GM23338 (cell line): ENCODE data around the gene DCTPP1. TPM values are rescaled to one million over a fixed set of nuclear protein-coding genes. Genes with fewer than 3 reads are reported as not detected.
"Not testable (repeated sequence)": the region's sequence is repeated elsewhere in the genome, so short reads cannot be mapped to it uniquely, and the experiment has no call there.

Experiments
- ATAC-seq: fragments of 200-7000 bp; cut with Tn5 transposase; 3 replicates; pipeline ENCODE4 v1.9.1; 2020
- DNase-seq: peaks from one replicate; pipeline ENCODE4 v3.0.0-alpha.2; 2015; ENCODE audit warnings: low spot score
- H2AFZ ChIP-seq: fragments of 200-600 bp; sonication (generic); 2 replicates; pipeline ENCODE4 v1.8.0; 2016; ENCODE audit warnings: antibody characterized with exemption, mild to moderate bottlenecking, moderate library complexity
- H3F3A ChIP-seq: fragments of 200-600 bp; sonication (generic); replicated peaks from 2 replicates; pipeline ENCODE4 v1.8.0; 2017; ENCODE audit warnings: antibody characterized with exemption, mixed run types, low read depth
- H3K27ac ChIP-seq: fragments of 200-600 bp; sonication (generic); 2 replicates; pipeline ENCODE4 v1.6.1; 2016; ENCODE audit warnings: low read depth
- H3K27me3 ChIP-seq: fragments of 200-600 bp; sonication (generic); 2 replicates; pipeline ENCODE4 v1.8.0; 2016; ENCODE audit warnings: mild to moderate bottlenecking, mixed run types, moderate library complexity; ENCODE audit not compliant: insufficient read depth
- H3K36me3 ChIP-seq: fragments of 200-600 bp; sonication (generic); 2 replicates; pipeline ENCODE4 v1.8.0; 2016; ENCODE audit warnings: mild to moderate bottlenecking; ENCODE audit not compliant: insufficient read depth
- H3K4me1 ChIP-seq: fragments of 200-600 bp; sonication (generic); 2 replicates; pipeline ENCODE4 v1.8.0; 2016; ENCODE audit warnings: mild to moderate bottlenecking, moderate library complexity; ENCODE audit not compliant: insufficient read depth
- H3K4me2 ChIP-seq: fragments of 200-600 bp; sonication (generic); 2 replicates; pipeline ENCODE4 v1.7.1; 2017; ENCODE audit warnings: mixed run types
- H3K4me3 ChIP-seq: fragments of 200-600 bp; sonication (generic); 2 replicates; pipeline ENCODE4 v1.6.1; 2016; ENCODE audit warnings: mixed run types
- H3K79me2 ChIP-seq: fragments of 200-600 bp; sonication (generic); replicated peaks from 2 replicates; pipeline ENCODE4 v1.8.0; 2017; ENCODE audit warnings: mild to moderate bottlenecking; ENCODE audit not compliant: insufficient read depth
- H3K9me2 ChIP-seq: fragments of 200-600 bp; sonication (generic); 2 replicates; pipeline ENCODE4 v1.8.0; 2017; ENCODE audit not compliant: insufficient read depth
- H4K20me1 ChIP-seq: fragments of 200-600 bp; sonication (generic); replicated peaks from 2 replicates; pipeline ENCODE4 v1.8.0; 2017; ENCODE audit warnings: mild to moderate bottlenecking; ENCODE audit not compliant: insufficient read depth
- H3K27ac Mint-ChIP-seq: 2 replicates; pipeline ENCODE4 v1.8.0; 2020; ENCODE audit warnings: inconsistent platforms, mild to moderate bottlenecking, moderate library complexity, mixed read lengths
- H3K27me3 Mint-ChIP-seq: 3 replicates; pipeline ENCODE4 v1.8.0; 2022; ENCODE audit warnings: low read depth, mild to moderate bottlenecking, moderate library complexity, mixed read lengths, inconsistent platforms; ENCODE audit not compliant: insufficient read depth, poor library complexity
- H3K36me3 Mint-ChIP-seq: 3 replicates; pipeline ENCODE4 v1.8.0; 2021; ENCODE audit warnings: low read depth, mild to moderate bottlenecking, inconsistent platforms, moderate library complexity, mixed read lengths
- H3K4me1 Mint-ChIP-seq: 3 replicates; pipeline ENCODE4 v1.8.0; 2020; ENCODE audit warnings: mild to moderate bottlenecking, inconsistent platforms, mixed read lengths
- H3K4me3 Mint-ChIP-seq: 3 replicates; pipeline ENCODE4 v1.8.0; 2021; ENCODE audit warnings: moderate library complexity, mild to moderate bottlenecking, inconsistent platforms, mixed read lengths
- H3K9me3 Mint-ChIP-seq: 3 replicates; pipeline ENCODE4 v1.8.0; 2020; ENCODE audit warnings: moderate library complexity, mild to moderate bottlenecking, inconsistent platforms, mixed read lengths
- CREB1 ChIP-seq: fragments of 250-450 bp; sonication (Bioruptor Pico); IDR thresholded peaks from 2 replicates; pipeline ENCODE4 v1.5.0; 2020; ENCODE audit warnings: low read depth, mild to moderate bottlenecking, moderate library complexity
- CTCF ChIP-seq, 2 experiments: fragments of 200-600 bp in 1 of 2; sonication (generic) in 1 of 2; conservative IDR thresholded peaks; 2 replicates each; pipeline versions ENCODE4 v1.5.1 to v1.6.1; 2016 to 2017; ENCODE audit warnings: antibody characterized with exemption in 2 of 2, low read depth in 2 of 2, mild to moderate bottlenecking in 2 of 2, moderate library complexity in 1 of 2
- ETS1 ChIP-seq: IDR thresholded peaks from 2 replicates; pipeline ENCODE4 v1.6.1; 2016; ENCODE audit warnings: antibody characterized with exemption
- EZH2 ChIP-seq: fragments of 200-600 bp; sonication (generic); IDR thresholded peaks from one replicate; pipeline ENCODE4 v1.8.0; 2017; ENCODE audit warnings: antibody characterized with exemption, mild to moderate bottlenecking, low read depth; ENCODE audit not compliant: unreplicated experiment
- EZH2phosphoT487 ChIP-seq: fragments of 200-600 bp; sonication (generic); IDR thresholded peaks from one replicate; pipeline ENCODE4 v1.8.1; 2018; ENCODE audit warnings: antibody characterized with exemption; ENCODE audit not compliant: unreplicated experiment
- JUNB ChIP-seq: IDR thresholded peaks from one replicate; pipeline ENCODE4 v1.6.1; 2016; ENCODE audit warnings: antibody characterized with exemption; ENCODE audit not compliant: unreplicated experiment
- POLR2AphosphoS5 ChIP-seq: IDR thresholded peaks from 2 replicates; pipeline ENCODE4 v1.6.1; 2016; ENCODE audit warnings: antibody characterized with exemption, low read depth
- REST ChIP-seq: IDR thresholded peaks from one replicate; pipeline ENCODE4 v1.6.1; 2018; ENCODE audit warnings: antibody characterized with exemption; ENCODE audit not compliant: unreplicated experiment
- STAT1 ChIP-seq: IDR thresholded peaks from one replicate; pipeline ENCODE4 v1.6.1; 2016; ENCODE audit warnings: antibody characterized with exemption; ENCODE audit not compliant: unreplicated experiment
- ZNF462 ChIP-seq: fragments of 250-450 bp; sonication (Bioruptor Pico); IDR thresholded peaks from 2 replicates; pipeline ENCODE4 v1.5.0; 2020; ENCODE audit warnings: mild to moderate bottlenecking, moderate library complexity
- polyA plus RNA-seq: library from polyadenylated mRNA; unstranded; fragments of >200 nt; fragmentation: Nextera tagmentation; extraction: Ambion mirVana; gene quantifications from 2 replicates; pipeline ENCODE4 v1.2.1, GENCODE V29; 2016
- total RNA-seq: library from RNA; depleted of rRNA; stranded (reverse); fragments of >200 nt; shearing (Covaris generic); gene quantifications from 2 replicates; pipeline ENCODE4 v1.2.3, GENCODE V29; 2014

The DCTPP1 gene
- total and polyA plus RNA-seq, 2 experiments from 2014 or later, result 54.1 to 58.3 TPM

- H3K27ac Mint-ChIP-seq, result no peak overlapping the region
- peaks cover 40% of the 10 kb centered on the region for H3K4me1 Mint-ChIP-seq
- H3K36me3 ChIP-seq, result peaks cover 9% of the 10 kb centered on the region; the same call in 1 of the 2 replicates
- H3K36me3 Mint-ChIP-seq, result peaks cover 35% of the 10 kb centered on the region
- H4K20me1 ChIP-seq, result peaks cover 15% of the 10 kb centered on the region; the same call in 1 of the 2 replicates
- peaks cover 33% of the 10 kb centered on the region for H3K4me1 ChIP-seq
- no peaks in the 10 kb centered on the region for H3K9me3 Mint-ChIP-seq
- TF ChIP-seq STAT1 (no peak), ETS1 (no peak), ZNF462 (CRISPR knock-in tag) (no peak), EZH2 (no peak), CTCF (conservative IDR thresholded peaks at IDR 0.05; ENCODE audit: low read depth in 2 of 2) (no peak), REST (no peak), CREB1 (CRISPR knock-in tag) (no peak), POLR2AphosphoS5 (no peak), JUNB (no peak), EZH2phosphoT487 (no peak)
- H3F3A ChIP-seq, result peaks cover 56% of the 10 kb centered on the region
- peak overlapping the region; percentile 96; the same call in 1 of the 2 replicates for H3K4me3 ChIP-seq
- H3K4me2 ChIP-seq, result peak overlapping the region; percentile 94
- no peaks in the 10 kb centered on the region for H3K27me3 ChIP-seq
- H3K9me2 ChIP-seq, result no peaks in the 10 kb centered on the region
- no peak for ATAC-seq
- peaks cover 20% of the 10 kb centered on the region for H3K79me2 ChIP-seq
- peaks cover 17% of the 10 kb centered on the region for H3K27me3 Mint-ChIP-seq
- no peak for DNase-seq
- no peak overlapping the region for H3K27ac ChIP-seq
- no peak overlapping the region for H2AFZ ChIP-seq
- peak overlapping the region; percentile 90 for H3K4me3 Mint-ChIP-seq
These were observed 32.8 kb downstream of the DCTPP1 start for GRCh38 chr16:30397056-30397455.

- not testable (repeated sequence) for ATAC-seq, H3K27ac ChIP-seq, H3K9me3 Mint-ChIP-seq, H3K27me3 ChIP-seq, DNase-seq, H3K27ac Mint-ChIP-seq, H3K9me2 ChIP-seq, H2AFZ ChIP-seq, H3K36me3 ChIP-seq
- H3K4me1 Mint-ChIP-seq, result peaks cover 39% of the 10 kb centered on the region
- H3F3A ChIP-seq, result peaks cover 54% of the 10 kb centered on the region
- H3K4me1 ChIP-seq, result peaks cover 33% of the 10 kb centered on the region
- H3K4me3 Mint-ChIP-seq, result peak overlapping the region; percentile 90
- peaks cover 35% of the 10 kb centered on the region for H3K36me3 Mint-ChIP-seq
- peaks cover 17% of the 10 kb centered on the region for H3K27me3 Mint-ChIP-seq
- peaks cover 15% of the 10 kb centered on the region; the same call in 1 of the 2 replicates for H4K20me1 ChIP-seq
- H3K4me2 ChIP-seq, result peak overlapping the region; percentile 94
- H3K4me3 ChIP-seq, result peak overlapping the region; percentile 96
- H3K79me2 ChIP-seq, result peaks cover 20% of the 10 kb centered on the region
These were observed 33.2 kb downstream of the DCTPP1 start for GRCh38 chr16:30396627-30397026.
